ENCODE results near the gene GUF1.

- no peak for TF ChIP-seq CTCF (IDR thresholded peaks at IDR 0.05)
- no peak for TF ChIP-seq POLR2AphosphoS5 (IDR thresholded peaks at IDR 0.05)
- TF ChIP-seq EP300 (IDR thresholded peaks at IDR 0.05): no peak
These were observed 14.5 kb upstream of the GUF1 start for GRCh38 chr4:44663539-44664263.

Data from suprapubic skin (tissue), 4 donors.